Measurements from ENCODE around the gene DEFB125.
"Not testable (repeated sequence)": the region's sequence is repeated elsewhere in the genome, so short reads cannot be mapped to it uniquely, and the experiment has no call there.

The DEFB125 gene, protein sequence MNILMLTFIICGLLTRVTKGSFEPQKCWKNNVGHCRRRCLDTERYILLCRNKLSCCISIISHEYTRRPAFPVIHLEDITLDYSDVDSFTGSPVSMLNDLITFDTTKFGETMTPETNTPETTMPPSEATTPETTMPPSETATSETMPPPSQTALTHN

GRCh38 chr20:87401-87800 is at the start of gene DEFB125:
Gene DEFB125 (plus strand): TSS chr20:87672. CDS start chr20:87710, 38 bp downstream.
- no peak for DNase-seq (ENCODE audit: low spot score)

DNA sequence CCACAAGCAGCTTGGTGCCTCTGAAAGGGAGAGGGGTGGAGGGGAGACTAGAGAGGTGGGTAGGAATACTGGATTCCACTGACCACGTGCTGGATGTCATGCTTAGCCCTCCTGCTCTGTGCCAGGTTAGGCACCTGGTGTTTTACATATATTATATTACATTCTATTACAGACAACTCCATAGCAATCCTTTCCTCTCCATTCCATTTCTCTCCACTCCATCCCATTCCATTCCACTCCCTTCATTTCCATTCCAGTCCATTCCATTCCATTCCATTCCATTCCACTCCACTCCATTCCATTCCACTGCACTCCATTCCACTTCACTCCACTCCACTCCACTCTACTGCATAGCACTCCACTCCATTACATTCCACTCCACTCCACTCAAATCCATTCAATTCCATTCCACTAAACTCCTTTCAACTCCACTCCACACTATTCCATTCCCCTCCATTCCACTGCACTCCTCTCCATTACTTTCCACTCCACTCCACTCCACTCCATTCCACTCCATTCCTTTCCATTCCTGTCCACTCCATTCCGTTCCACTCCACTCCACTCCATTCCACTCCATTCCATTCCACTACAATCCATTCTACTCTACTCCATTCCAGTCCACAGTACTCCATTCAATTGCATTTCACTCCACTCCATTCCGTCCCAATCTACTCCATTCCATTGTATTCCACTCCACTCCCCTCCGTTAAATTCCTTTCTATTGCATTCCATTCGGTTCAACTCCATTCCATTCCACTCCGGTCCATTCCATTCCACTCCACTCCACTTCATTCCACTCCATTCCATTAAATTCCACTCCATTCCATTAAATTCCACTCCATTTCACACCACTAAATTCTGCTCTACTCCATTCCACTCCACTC is 27.2 kb upstream of the DEFB125 start:
- DNase-seq (ENCODE audit: low spot score) = no peak

- no peak for DNase-seq (ENCODE audit: low spot score)
Measured at GRCh38 chr20:61230-61629, 26.2 kb upstream of the DEFB125 start.

DNA sequence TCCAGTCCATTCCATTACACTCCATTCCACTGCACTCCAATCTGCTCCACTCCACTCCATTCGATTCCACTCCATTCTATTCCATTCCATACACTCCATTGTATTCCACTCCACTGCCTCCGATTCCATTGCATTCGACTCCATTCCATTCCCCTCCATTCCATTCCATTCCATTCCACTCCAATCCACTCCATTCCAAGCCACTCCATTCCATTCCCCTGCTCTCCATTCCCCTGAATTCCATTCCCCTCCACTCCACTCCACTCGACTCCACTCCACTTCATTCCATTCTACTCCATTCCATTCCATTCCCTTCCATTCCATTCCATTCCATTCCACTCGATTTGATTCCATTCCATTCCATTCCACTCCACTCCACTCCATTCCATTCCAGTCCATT is 25.7 kb upstream of the DEFB125 start:
- DNase-seq (ENCODE audit: low spot score) = no peak

GRCh38 chr20:62487-62886 is 25.0 kb upstream of the DEFB125 start:
- DNase-seq (ENCODE audit: low spot score) = no peak

DNA sequence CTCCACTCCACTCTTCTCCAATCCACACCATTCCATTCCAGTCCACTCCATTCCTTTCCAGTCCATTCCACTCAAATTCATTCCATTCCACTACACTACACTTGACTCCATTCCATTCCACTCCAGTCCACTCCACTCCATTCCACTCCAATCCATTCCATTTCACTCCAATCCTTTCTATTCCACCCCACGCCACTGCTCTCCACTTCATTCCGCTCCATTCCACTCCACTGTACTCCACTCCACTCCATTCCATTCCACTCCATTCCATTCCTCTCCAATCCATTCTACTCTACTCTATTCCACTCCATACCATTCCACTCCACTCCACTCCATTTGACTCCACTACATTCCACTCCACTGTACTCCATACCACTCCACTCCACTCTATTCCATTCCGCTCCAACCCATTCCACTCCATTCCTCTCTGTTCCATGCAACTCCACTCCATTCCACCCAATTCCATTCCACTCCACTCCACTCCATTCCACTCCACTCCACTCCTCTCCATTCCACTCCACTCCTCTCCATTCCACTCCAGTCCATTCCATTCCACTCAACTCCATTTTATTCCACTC is 23.4 kb upstream of the DEFB125 start:
- no peak for DNase-seq (ENCODE audit: low spot score)

DNA sequence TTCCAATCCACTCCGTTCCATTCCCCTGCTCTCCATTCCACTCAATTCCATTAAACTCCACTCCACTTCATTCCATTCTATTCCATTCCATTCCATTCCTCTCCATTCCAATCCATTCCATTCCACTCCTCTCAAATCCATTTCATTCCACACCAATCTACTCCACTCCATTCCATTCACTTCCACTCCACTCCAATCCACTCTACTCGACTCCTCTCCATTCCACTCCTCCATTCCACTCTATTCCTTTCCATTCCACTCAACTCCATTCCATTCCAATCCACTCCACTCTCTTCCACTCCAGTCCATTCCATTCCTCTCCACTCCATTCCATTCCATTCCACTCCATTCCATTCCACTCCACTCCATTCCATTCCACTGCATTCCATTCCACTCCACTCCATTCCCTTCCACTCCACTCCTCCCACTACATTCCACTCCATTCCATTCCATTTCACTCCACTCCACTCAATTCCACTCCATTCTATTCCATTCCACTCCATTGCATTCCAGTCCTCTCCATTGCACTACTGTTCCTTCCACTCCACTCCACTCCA is 22.6 kb upstream of the DEFB125 start:
- no peak for DNase-seq (ENCODE audit: low spot score)

- DNase-seq (ENCODE audit: low spot score) = no peak
Measured at GRCh38 chr20:77231-77630, 10.2 kb upstream of the DEFB125 start.

DNA sequence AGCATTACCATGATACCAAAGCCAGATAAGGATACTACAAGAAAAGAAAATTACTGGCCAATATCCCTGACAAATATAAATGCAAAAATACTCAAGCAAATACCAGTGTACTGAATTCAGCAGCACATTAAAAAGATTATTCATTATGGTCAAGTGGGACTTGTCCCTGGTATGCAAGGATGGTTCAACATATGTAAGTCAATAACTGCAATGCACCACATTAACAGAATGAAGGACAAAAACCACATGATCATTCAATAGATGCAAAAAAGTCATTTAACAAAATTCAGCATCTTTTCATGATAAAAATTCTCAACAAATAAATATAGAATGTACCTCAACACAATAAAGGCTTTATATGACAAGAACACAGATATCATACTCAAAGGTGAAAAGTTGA is 9.1 kb upstream of the DEFB125 start:
- no peak for DNase-seq (ENCODE audit: low spot score)

- no peak for DNase-seq (ENCODE audit: low spot score)
Measured at GRCh38 chr20:79565-79964, 7.9 kb upstream of the DEFB125 start.

DNA sequence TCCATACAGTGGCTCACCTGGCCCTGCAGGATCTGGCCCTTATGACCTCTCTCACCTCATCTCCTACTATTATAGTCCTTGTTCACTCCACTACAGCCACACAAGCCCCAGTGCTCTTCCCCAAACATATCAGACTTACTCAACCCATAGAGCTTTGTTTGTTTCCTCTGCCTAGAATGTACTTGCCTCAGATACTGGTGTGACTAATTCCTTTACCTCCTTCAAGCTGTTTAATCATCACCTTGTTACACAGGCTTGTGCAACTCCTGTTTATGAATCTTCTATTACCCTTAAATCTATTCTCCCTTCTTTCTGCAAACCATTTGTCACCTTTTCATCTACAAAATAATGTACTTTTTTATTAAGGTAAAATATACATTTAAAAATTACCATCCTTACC is 3.2 kb downstream of the DEFB125 start:
- DNase-seq (ENCODE audit: low spot score) = no peak

GRCh38 chr20:93641-94040 is 6.2 kb downstream of the DEFB125 start:
- DNase-seq (ENCODE audit: low spot score) = no peak

DNA sequence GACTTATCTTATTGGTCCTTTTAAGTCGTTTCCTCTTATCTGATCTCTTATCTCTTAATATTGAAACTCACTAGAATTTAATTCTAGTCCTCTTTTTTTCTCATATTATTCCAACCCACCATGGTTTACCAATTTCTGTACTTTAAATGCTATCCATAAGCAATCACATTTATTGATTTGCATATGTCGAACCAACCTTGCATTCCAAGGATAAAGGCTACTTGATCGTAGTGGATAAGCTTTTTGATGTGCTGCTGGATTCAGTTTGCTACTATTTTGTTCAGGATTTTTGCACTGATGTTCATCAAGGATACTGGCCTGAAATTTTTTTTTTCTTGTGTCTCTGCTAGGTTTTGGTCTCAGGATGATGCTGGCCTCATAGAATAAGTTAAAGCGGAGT is 7.7 kb downstream of the DEFB125 start:
- DNase-seq (ENCODE audit: low spot score) = no peak

GRCh38 chr20:97691-98090 is 10.2 kb downstream of the DEFB125 start:
- not testable (repeated sequence) for DNase-seq (ENCODE audit: low spot score)

GRCh38 chr20:101975-102374 is 14.5 kb downstream of the DEFB125 start:
- DNase-seq (ENCODE audit: low spot score) = no peak

DNA sequence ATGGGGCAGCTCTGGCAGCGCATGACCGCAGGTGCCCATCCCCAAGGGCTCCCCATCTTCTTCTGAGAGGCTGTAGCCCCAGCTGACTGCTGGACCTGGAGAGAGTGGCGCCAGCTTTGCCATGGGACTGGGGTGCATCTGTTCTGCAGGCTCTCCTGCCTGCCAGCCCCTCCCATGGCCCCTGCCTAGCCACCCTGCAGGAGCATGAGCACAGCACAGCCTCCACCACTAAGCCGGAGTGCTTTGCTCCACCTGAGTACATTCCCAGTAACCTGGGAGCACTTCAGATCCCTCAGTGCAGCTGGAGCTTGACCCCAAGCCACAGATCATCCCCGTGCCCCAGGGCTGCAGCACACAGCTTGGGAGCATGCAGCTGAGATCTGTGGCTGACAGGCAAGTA is 16.0 kb downstream of the DEFB125 start:
- DNase-seq (ENCODE audit: low spot score) = no peak

- no peak for DNase-seq (ENCODE audit: low spot score)
Measured at GRCh38 chr20:112396-112795, 24.9 kb downstream of the DEFB125 start.

DNA sequence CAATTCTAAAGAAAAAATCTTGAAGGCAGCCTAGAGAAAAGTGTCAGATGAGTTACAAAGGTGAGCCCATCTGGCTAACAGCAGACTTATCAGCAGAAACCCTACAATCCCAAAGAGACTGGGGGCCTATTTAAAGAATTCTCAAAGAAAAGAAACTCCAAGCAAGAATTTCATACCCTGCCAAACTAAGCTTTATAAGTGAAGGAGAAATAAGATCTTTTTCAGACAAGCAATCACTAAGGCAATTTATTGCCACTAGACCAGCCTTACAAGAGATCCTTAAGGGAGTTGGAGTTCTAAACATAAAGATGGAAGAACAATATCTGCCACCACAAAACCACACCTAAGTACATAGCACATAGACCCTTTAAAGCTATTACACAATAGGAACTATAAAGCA is 30.0 kb downstream of the DEFB125 start:
- no peak for DNase-seq (ENCODE audit: low spot score)

GRCh38 chr20:129786-130323 is 42.4 kb downstream of the DEFB125 start:
- not testable (repeated sequence) for DNase-seq (ENCODE audit: low spot score)

DNA sequence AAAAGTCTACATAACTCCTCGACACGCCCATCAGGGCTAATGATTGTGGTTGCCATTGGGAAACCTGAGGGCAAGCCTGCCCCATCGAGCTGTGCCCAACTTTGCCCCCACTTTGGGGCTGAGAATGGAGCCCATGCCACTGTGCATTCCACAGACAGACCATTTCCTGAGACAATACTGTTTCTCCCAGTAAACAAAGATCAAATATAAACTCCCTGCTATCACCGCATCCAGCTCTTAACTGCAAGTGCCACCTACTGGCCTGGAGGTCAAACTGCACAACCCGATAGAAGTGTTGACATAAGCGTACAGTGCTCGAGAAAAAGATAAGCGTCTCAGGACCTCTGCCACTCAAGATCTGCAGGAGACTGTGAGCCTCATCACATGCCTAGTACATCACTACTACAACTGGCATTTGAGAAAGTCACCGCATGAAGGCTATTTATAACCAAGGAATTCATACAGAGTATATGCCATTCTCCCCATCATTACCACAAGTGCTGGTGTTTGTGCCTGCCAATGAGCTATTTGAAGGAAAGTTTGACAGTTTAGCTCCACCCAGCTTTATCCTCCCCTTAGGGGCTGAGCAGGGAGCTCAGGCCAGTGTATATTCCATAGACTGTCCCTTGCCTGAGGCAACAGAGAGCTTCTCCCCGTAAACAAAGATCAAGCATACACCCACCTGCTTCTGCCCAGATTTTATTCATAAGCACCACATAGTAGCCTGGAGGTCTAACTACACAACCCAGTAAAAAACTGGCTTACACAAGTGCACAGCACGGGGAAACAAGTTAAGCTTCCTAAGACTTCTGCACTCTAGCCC is 50.4 kb downstream of the DEFB125 start:
- DNase-seq (ENCODE audit: low spot score) = no peak

DNA sequence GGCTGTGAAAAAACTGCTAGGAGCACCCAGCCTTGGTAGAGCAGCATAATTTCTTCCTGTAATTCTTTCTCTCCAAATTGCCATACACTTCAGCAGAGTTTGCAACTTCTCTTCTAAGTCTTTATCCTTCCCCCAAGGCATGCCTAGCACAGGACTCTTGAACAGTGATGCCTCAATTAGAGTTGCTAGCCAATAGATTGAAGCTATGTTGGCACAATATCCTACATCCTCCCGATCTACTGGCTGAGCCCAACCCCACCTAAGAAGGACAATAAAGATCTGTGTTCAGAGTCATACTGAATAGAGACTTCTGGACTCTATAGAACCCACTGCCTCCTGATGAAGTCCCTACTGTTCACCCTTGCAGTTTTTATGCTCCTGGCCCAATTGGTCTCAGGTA is 54.8 kb downstream of the DEFB125 start, which contains the start of gene DEFB126:
Gene DEFB126 (plus strand): TSS at position 301 of the 400 bp plus-strand sequence. CDS start 39 bp downstream, at position 340.
- DNase-seq (ENCODE audit: low spot score) = no peak

DNA sequence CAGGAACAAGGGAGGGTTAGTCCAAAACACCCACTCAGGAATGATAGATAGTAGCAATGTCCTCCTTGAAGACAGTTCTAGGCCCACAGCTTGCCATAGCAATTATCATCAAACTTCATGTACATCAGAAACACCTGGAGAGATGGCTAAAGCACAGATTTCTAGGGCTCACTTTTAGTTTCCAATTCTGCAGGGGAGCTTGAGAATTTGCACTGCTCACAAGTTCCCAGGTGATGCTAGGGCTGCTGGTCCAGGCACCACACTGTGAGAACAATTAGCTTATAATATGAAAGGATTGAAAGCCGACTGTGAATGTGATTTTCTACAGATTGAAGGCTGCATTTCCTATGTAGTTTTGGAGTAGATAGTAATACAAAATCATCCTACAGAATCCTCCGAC is 58.4 kb downstream of the DEFB125 start:
- no peak for DNase-seq (ENCODE audit: low spot score)

All from Ammon's horn (tissue), 1 donor.